Endothelial cell of umbilical vein (primary cell): ENCODE data around the gene PDIA5. TPM values are rescaled to one million over a fixed set of nuclear protein-coding genes. Genes with fewer than 3 reads are reported as not detected.

Source experiments
- BruUV-seq: library from RNA; stranded (reverse); fragments of 400-500 nt; replicated peaks from 2 replicates; lab custom pipeline; 2021; lab: Mats Ljungman, UMichigan
- CTCF ChIA-PET: fragments of 300-600, 350-600 bp; sonication (Branson Sonifier 250); formaldehyde crosslinking; loops from one replicate; lab custom pipeline; 2021; ENCODE audit warnings: antibody characterized with exemption, inconsistent platforms; lab: Charles Lee
- POLR2A ChIA-PET: fragments of 300-600, 350-600 bp; sonication (Branson Sonifier 250); formaldehyde crosslinking; loops from one replicate; lab custom pipeline; 2021; ENCODE audit warnings: antibody characterized with exemption, inconsistent platforms; lab: Charles Lee
- DNase-seq: peaks from one replicate; pipeline ENCODE4 v3.0.0-alpha.2; 2011; ENCODE audit warnings: low read depth, low spot score
- FAIRE-seq: peaks from 2 replicates; lab custom pipeline; 2011; peaks lifted over from hg19 to GRCh38; lab: Jason Lieb, UNC
- H2AFZ ChIP-seq: 2 replicates; pipeline ENCODE4 v1.6.0; 2012; ENCODE audit warnings: low read depth, low read length, control low read depth, inconsistent platforms
- H3K27ac ChIP-seq: 2 replicates; pipeline ENCODE4 v1.5.1; 2011; ENCODE audit warnings: low read depth, mild to moderate bottlenecking, control low read depth, low read length, moderate library complexity; ENCODE audit not compliant: insufficient read depth
- H3K27me3 ChIP-seq, 2 experiments: 2 replicates each; pipeline versions ENCODE4 v1.6.0 to v1.6.1; 2011; ENCODE audit warnings: low read length in 2 of 2, mixed read lengths in 1 of 2; ENCODE audit not compliant: control insufficient read depth in 2 of 2, insufficient read depth in 2 of 2
- H3K36me3 ChIP-seq, 2 experiments: 2 replicates in 1 of 2; 3 replicates in 1 of 2; pipeline ENCODE4 v1.5.1; 2011; ENCODE audit warnings: low read length in 2 of 2, mild to moderate bottlenecking in 1 of 2, moderate library complexity in 1 of 2; ENCODE audit not compliant: control insufficient read depth in 2 of 2, insufficient read depth in 2 of 2; ENCODE audit errors: extremely low read depth in 1 of 2
- H3K4me1 ChIP-seq: 3 replicates; pipeline ENCODE4 v1.5.1; 2011; ENCODE audit warnings: mild to moderate bottlenecking, low read length; ENCODE audit not compliant: control insufficient read depth, insufficient read depth; ENCODE audit errors: extremely low read depth
- H3K4me2 ChIP-seq: 2 replicates; pipeline ENCODE4 v1.6.1; 2011; ENCODE audit warnings: low read length, control low read depth, mixed read lengths; ENCODE audit not compliant: insufficient read depth
- H3K4me3 ChIP-seq, 3 experiments: fragments of 200-600 bp in 1 of 3; sonication (generic), shearing (Covaris generic) in 1 of 3; replicated peaks in 1 of 3; 2 replicates each; pipeline ENCODE4 v1.5.1; 2011 to 2016; ENCODE audit warnings: control low read depth in 3 of 3, low read length in 3 of 3, mild to moderate bottlenecking in 2 of 3, inconsistent platforms in 1 of 3, low read depth in 1 of 3, moderate library complexity in 1 of 3; ENCODE audit not compliant: insufficient read depth in 1 of 3
- H3K79me2 ChIP-seq: 2 replicates; pipeline ENCODE4 v1.6.0; 2012; ENCODE audit warnings: low read length, inconsistent platforms; ENCODE audit not compliant: control insufficient read depth, insufficient read depth
- H3K9ac ChIP-seq: replicated peaks from 2 replicates; pipeline ENCODE3; 2011; ENCODE audit warnings: low read length, control low read depth; ENCODE audit not compliant: insufficient read depth; ENCODE audit errors: extremely low read depth
- H3K9me1 ChIP-seq: replicated peaks from 3 replicates; pipeline ENCODE4 v1.6.0; 2011; ENCODE audit warnings: mild to moderate bottlenecking, low read length; ENCODE audit not compliant: control insufficient read depth, insufficient read depth; ENCODE audit errors: extremely low read depth
- H3K9me3 ChIP-seq: replicated peaks from 2 replicates; pipeline ENCODE4 v1.5.1; 2012; ENCODE audit warnings: low read length, inconsistent platforms; ENCODE audit not compliant: control insufficient read depth, insufficient read depth
- H4K20me1 ChIP-seq: replicated peaks from 2 replicates; pipeline ENCODE3; 2011; ENCODE audit warnings: mild to moderate bottlenecking, low read length; ENCODE audit not compliant: control insufficient read depth, insufficient read depth; ENCODE audit errors: extremely low read depth
- EZH2 ChIP-seq: IDR thresholded peaks from 2 replicates; pipeline ENCODE4 v1.6.1; 2012; ENCODE audit warnings: borderline replicate concordance, low read depth, mild to moderate bottlenecking, moderate library complexity, low read length, inconsistent platforms; ENCODE audit not compliant: severe bottlenecking
- FOS ChIP-seq: IDR thresholded peaks from 2 replicates; pipeline ENCODE4 v1.6.1; 2011; ENCODE audit warnings: mild to moderate bottlenecking, low read length, moderate library complexity, borderline replicate concordance; ENCODE audit not compliant: insufficient read depth
- GATA2 ChIP-seq: IDR thresholded peaks from 2 replicates; pipeline ENCODE4 v1.7.0; 2011; ENCODE audit warnings: low read depth, mild to moderate bottlenecking, moderate library complexity, mixed read lengths, low read length; ENCODE audit not compliant: insufficient read length, insufficient read depth
- JUN ChIP-seq: IDR thresholded peaks from 2 replicates; pipeline ENCODE4 v1.6.1; 2011; ENCODE audit warnings: borderline replicate concordance, low read depth; ENCODE audit not compliant: insufficient read length, insufficient read depth
- MYC ChIP-seq: IDR thresholded peaks from one replicate; pipeline ENCODE4 v1.6.1; 2011; ENCODE audit warnings: mild to moderate bottlenecking, low read depth, low read length
- POLR2A ChIP-seq: IDR thresholded peaks from 2 replicates; pipeline ENCODE4 v1.6.1; 2012; ENCODE audit warnings: low read depth, mild to moderate bottlenecking, control low read depth, low read length
- POLR2AphosphoS5 ChIP-seq: IDR thresholded peaks from 2 replicates; pipeline ENCODE4 v1.6.1; 2012; ENCODE audit warnings: low read depth, mild to moderate bottlenecking, control low read depth, low read length, moderate library complexity; ENCODE audit not compliant: insufficient read depth
- dilution Hi-C: fragments of 300-500 bp; cut with MboI; formaldehyde crosslinking; loops from one replicate; pipeline ENCODE4 v1.15.0; 2019; ENCODE audit warnings: low sequenced_read_pairs; ENCODE audit not compliant: extremely low pct_ligation_motif_present
- intact Hi-C: fragments of 100-400 bp; cut with micrococcal nuclease; formaldehyde crosslinking; loops from one replicate; pipeline ENCODE4 v1.10.0; 2022
- polyA plus RNA-seq, 4 experiments: library from polyadenylated mRNA; depleted of rRNA in 3 of 4; stranded (reverse) in 3 of 4; unstranded in 1 of 4; fragments of >200 nt; gene quantifications; 2 replicates each; pipeline versions ENCODE4 v1.2.1 to v1.2.3, GENCODE V29; 2011 to 2012; ENCODE audit warnings: missing spikeins in 1 of 4
- total RNA-seq: library from RNA; stranded (reverse); gene quantifications from 2 replicates; pipeline ENCODE4 v1.2.3, GENCODE V29; 2021
- TF ChIP-seq, protein P1 (sequence below), 2 donors: IDR thresholded peaks; 1 replicate in 1 of 2; 2 replicates in 1 of 2; pipeline ENCODE4 v1.5.1; 2011; ENCODE audit warnings: low read length in 2 of 2, mild to moderate bottlenecking in 2 of 2, moderate library complexity in 2 of 2, control low read depth in 1 of 2, inconsistent platforms in 1 of 2, low read depth in 1 of 2; ENCODE audit not compliant: insufficient read depth in 1 of 2; ENCODE audit errors: extremely low read depth in 1 of 2
- TF ChIP-seq, protein P2 (sequence below): IDR thresholded peaks from 2 replicates; pipeline ENCODE4 v1.6.1; 2011; ENCODE audit not compliant: insufficient read depth, insufficient read length

Gene PDIA5
- total and polyA plus RNA-seq, 2 donors (not counting 3 experiments of a cell fraction or from before 2014, with no cell fraction given), result 55.7 to 85.6 TPM

GRCh38 chr3:123021996-123022510, 44.8 kb upstream of the PDIA5 start:
- no TSS peak for BruUV-seq
- no peak overlapping the region for H3K9ac ChIP-seq
- H3K27ac ChIP-seq, result no peak overlapping the region
- DNase-seq, result no peak
- no peak overlapping the region for H3K4me3 ChIP-seq
- peaks cover 58 to 74% of the 10 kb centered on the region in 2 experiments for H3K27me3 ChIP-seq
- no peaks in the 10 kb centered on the region for H3K9me1 ChIP-seq
- intact Hi-C loops, result no loop called here
- ChIA-PET POLR2A (no interaction called here), CTCF (interaction anchor here (1.4 kb wide), 1 partner anchor 8 kb away, joined by 4 read pairs; no protein-coding TSS in a partner anchor)
- TF ChIP-seq JUN (no peak), FOS (no peak), MYC (no peak), POLR2A (no peak), POLR2AphosphoS5 (no peak), GATA2 (no peak), EZH2 (no peak)
- TF ChIP-seq, protein P1, sequence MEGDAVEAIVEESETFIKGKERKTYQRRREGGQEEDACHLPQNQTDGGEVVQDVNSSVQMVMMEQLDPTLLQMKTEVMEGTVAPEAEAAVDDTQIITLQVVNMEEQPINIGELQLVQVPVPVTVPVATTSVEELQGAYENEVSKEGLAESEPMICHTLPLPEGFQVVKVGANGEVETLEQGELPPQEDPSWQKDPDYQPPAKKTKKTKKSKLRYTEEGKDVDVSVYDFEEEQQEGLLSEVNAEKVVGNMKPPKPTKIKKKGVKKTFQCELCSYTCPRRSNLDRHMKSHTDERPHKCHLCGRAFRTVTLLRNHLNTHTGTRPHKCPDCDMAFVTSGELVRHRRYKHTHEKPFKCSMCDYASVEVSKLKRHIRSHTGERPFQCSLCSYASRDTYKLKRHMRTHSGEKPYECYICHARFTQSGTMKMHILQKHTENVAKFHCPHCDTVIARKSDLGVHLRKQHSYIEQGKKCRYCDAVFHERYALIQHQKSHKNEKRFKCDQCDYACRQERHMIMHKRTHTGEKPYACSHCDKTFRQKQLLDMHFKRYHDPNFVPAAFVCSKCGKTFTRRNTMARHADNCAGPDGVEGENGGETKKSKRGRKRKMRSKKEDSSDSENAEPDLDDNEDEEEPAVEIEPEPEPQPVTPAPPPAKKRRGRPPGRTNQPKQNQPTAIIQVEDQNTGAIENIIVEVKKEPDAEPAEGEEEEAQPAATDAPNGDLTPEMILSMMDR (IDR thresholded peaks at IDR 0.05; ENCODE audit: extremely low read depth in 1 of 2, insufficient read depth in 1 of 2, low read depth in 1 of 2, low read length in 2 of 2), result no peak
- TF ChIP-seq, protein P2, sequence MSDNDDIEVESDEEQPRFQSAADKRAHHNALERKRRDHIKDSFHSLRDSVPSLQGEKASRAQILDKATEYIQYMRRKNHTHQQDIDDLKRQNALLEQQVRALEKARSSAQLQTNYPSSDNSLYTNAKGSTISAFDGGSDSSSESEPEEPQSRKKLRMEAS, result no peak
- no peaks in the 10 kb centered on the region for H3K36me3 ChIP-seq
- H4K20me1 ChIP-seq, result no peaks in the 10 kb centered on the region
- H2AFZ ChIP-seq, result no peak overlapping the region
- dilution Hi-C loops, result no loop called here
- H3K9me3 ChIP-seq, result no peaks in the 10 kb centered on the region
- no peak overlapping the region for H3K4me2 ChIP-seq
- no peak for FAIRE-seq
- H3K79me2 ChIP-seq, result no peaks in the 10 kb centered on the region
- peaks cover 7% of the 10 kb centered on the region for H3K4me1 ChIP-seq
